DOHH2 (cell line): ENCODE results near the gene LRRN3.

Experiments used
- CTCF ChIP-seq: fragments of 200-600 bp; sonication (generic); IDR thresholded peaks from one replicate; pipeline ENCODE4 v1.5.1; 2014; ENCODE audit warnings: antibody characterized with exemption, mild to moderate bottlenecking, low read depth, low read length; ENCODE audit not compliant: poor library complexity, severe bottlenecking
- EZH2phosphoT487 ChIP-seq: fragments of 200-600 bp; sonication (generic); IDR thresholded peaks from 2 replicates; pipeline ENCODE4 v1.6.1; 2017; ENCODE audit warnings: borderline replicate concordance, mild to moderate bottlenecking, antibody characterized with exemption, low read length, moderate library complexity, mixed read lengths

GRCh38 chr7:111081546-111082267, 9.2 kb upstream of the LRRN3 start:
- TF ChIP-seq CTCF (no peak), EZH2phosphoT487 (no peak)
